Stimulated activated CD8-positive, alpha-beta memory T cell treated with anti-CD3 and anti-CD28 coated beads, Interleukin-15, amount 100 ng/mL, for 4 hours (primary cell): ENCODE results near the gene MRPS14.

ENCODE experiments used
- DNase-seq, 2 donors: peaks; one replicate each; pipeline ENCODE4 v3.0.0-alpha.2; 2020; ENCODE audit warnings: low read depth in 2 of 2

The MRPS14 gene

DNA sequence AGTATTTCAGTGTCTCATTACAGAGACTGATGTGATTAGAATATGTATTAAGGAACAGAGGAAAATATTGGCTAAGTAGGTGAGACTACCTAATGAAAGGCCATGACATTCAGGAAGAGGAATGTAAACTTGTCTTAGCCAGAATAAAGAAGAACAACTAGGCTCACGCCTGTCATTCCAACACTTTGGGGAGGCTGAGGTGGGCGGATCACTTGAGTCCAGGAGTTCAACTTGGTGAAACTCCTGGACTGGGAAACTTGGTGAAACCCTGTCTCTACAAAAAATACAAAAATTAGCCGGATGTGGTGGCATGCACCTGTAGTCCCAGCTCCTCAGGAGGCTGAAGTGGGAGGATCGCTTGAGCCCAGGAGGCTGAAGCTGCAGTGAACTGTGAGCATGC, 38.3 kb downstream of the MRPS14 start:
- no peak for DNase-seq

DNA sequence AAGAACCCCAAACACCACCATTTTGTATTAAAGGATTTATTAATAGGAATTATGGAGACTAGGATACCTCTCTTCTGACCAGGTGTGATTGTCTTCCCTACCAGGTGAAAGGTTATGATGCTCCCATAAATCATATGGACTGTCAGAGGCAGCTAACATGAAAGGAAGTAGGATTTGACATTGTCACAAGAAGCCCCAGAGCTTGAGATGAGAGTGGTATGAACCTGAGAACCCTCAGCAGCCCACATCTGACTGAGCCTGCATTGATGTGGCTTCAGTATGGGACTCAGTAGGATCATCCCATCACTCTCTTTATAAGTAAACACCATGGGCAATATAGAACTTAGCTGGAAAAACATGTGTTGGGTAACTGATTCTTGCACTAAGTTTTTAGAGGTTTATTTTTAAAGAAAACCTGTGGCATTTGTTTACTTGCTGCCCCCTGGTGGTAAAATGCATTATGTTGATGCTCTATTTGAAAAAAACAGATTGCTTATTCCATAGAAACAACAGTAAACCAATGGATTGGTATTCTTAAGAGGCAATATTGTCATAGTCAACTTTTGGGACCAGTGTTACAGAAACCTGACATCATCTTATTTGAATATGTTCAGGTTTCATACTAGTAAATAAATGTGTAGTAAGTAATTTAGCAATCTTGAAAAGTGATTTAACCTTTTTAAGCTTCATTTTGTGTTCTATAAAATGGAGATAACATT, 40.1 kb downstream of the MRPS14 start:
- no peak for DNase-seq

DNA sequence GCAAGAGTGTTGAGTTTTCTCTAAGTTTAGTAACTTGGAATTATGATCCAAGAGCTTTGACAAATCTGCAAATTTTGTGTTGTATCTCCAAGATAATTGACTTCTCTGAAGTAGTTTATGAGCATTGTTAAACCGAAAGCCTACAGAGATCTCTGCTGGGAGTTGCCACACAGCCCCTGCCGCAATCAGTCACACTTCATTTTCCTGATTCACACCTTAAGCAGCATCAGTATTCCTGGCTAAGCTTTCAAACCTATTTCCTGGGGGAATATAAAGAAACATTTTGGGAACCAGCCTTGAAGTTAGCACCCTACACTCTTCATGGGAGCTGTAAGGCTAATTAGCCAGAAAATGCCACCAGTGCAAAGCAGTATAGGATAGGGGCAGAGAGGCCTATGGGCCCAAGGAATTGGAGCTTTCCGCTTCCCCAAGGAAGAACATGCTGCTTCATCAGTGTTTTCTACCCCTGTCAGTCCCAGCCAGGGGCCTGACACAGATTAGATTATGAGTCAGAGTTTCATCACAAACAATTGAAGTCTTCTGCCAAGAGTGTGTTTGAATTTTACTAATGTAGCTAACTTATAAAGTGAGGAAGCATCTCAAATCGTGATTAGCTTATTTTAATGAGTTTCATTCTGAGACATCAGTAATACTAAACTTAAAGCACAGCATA, 46.7 kb downstream of the MRPS14 start:
- no peak for DNase-seq

DNA sequence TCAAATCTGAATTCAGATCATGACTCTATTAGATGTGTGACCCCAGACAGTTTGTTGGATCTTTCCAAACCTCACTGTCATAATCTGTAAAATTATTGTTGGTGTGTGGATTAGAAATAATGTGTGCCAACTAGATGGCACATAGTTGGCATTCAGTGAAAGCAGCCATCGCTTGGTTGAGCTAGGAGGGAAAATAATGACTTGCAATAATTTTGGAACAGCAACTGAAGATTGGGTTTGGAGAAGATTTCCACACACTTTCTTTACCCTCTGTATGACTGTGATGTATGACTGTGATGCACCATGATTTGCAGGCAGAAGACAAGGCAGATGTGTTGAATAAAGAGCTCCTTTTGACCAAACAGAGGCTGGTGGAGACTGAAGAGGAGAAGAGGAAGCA, 47.5 kb downstream of the MRPS14 start:
- no peak for DNase-seq

DNA sequence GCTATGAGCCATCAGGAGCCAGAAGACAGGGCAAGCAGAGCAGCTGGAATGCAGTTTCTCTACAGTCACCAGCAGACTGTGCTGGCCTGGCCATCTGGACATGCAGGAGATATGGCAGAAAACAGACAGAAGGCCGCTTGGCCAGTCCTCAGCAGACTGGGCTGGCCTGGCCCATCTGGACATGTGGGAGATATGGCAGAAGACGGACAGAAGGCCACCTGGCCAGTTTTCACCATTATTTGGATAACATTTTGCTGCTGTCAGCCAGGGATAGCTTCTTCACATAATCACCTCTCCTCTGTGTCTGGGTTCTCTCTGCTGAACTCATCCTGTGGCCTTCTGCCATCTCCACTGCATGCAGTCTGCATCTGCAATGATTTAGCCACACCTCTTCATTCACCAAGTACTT, 48.5 kb downstream of the MRPS14 start:
- DNase-seq: no peak

DNA sequence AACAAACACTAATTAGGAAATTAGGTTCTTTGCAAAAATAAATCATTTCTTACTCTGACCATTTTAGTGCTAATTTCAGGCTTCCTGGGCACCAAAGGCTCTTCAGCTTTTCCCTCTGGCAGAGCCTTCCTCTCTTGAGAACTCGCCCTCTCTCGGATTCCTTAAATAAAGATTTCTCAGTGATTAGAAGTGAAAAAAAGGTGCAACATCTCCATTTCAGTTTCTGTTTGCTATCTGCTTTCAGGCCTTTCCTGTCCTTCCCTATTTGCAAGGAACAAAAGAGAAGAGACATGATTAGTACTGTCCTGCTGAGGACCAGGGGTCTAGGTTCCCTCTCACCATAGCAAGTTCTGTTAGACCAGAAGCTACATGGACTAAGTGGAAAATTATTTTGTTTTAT, 51.3 kb downstream of the MRPS14 start:
- no peak for DNase-seq

DNA sequence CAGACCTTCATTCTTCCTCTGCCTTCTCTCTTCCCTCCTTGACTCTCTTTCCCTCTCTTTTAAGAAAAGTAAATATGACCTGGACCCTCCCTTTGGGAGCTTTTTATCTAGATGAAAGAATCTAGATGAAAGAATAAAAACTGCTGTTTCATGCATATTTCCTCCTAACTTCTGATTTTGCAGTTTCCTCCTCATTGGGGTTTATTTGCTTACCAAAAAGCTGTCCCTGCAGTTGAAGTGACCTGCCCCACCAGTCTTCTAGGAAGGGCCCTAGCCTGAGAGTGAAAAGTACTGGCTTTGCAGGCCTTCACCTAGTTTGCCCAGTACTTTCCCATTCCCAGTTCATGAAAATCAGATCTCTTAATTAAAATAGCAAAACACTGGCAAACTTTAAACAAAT, 51.8 kb downstream of the MRPS14 start:
- DNase-seq: no peak

DNA sequence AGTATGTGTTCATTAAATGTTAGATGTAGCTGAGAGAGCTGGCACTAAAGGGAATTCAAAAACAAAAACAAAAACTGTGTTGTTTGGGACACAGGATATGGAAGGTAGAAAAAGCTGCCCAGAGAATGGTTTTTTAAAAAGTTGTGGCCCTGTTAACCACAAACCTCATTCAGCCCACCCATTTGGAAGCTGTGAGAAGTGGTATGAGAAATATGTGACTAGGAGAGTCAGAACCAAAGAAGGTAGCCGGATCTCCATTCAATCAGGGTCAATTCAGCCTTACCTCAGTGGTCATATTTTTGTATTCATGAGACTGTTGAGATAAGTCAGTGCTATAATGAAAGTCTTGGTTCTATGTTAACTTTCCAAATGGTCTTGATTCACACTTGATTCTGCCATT, 53.2 kb downstream of the MRPS14 start:
- no peak for DNase-seq

DNA sequence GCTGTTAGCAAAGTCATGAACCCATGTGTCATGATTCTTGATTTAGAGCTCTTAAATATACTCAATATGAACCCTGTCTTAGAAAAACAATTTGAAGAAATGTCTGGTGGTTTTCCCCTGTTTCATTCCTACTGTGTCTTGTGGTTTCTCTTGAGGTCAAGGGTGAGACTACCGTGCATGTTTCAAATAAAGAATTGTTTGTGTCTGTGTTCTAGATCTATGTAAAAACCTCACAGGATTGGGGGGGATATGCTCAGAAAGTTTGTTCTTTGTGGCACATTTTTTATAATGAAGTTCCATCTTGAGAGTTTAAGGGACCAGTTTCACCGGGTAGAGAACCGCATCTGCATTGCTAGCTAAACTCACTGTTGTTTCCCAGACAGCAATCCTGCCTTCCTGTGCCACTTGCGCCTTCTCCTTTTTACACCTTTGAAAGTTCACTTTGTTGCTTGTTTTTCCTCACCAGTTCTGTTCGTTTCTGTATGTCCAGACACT, 54.4 kb downstream of the MRPS14 start:
- no peak for DNase-seq

DNA sequence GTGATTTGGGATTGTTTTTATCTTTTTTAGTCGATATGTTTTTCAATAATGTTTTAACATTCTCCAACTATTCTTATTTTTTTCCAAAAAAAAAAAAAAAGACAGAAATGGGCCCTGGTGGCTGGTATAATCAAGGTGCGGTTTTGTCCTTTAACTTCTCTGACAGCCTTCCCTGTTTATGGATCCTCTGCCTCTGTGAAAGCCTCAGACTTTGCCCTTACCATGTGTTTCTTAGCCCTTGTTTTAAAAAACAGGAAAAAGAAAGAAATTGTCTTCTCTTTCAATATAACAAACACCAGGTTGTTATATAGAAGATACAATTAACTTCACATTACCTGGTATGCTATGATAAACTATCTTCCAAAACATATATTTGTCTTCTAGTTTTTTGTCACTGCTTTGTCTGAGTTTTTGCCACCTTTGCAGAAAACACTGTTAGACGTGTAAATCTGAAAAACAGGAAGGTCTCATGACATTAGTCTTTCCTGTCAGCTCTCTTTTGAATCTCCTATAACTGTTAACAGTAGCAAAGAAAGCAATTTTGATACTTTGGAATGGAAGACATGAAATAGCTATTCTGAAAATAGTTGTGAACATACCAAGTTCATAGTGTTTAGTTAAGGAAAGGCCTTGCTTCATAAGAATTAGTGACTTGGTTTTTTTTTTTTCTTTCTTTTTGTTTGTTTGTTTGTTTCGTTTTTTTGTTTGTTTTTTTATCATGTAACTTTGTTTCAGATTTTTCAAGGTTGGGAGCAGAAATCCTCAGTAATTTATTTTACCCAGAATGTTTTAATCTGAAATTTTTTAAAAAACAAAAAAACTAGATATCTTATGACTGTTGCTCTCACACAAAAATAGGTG, 55.1 kb downstream of the MRPS14 start:
- no peak for DNase-seq

DNA sequence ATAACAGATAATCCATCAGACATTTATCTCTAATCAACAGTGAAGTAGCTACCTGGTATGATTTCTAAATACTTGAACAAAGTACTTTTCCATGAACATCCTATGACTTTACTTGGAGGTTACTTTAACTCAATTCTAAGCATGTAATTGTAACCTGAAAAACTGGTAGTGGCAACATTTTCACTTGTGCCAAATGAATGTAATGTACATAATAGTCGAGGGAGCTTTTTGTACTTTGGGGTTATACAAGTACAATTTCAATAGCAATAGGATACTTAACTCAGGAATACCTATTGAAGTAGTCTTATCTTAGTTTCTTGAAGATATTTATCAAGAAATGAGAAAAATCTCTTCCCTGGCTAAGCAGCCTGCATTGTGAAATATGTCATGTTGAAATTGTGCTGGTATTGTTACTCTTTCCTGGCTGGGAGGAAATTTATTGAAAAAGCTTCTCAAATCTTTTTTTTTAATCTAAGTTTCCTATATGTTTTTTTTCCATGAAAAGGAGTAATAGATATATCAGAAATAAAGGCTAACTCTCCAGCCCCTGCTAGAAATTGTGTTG, 57.1 kb downstream of the MRPS14 start:
- DNase-seq: no peak

DNA sequence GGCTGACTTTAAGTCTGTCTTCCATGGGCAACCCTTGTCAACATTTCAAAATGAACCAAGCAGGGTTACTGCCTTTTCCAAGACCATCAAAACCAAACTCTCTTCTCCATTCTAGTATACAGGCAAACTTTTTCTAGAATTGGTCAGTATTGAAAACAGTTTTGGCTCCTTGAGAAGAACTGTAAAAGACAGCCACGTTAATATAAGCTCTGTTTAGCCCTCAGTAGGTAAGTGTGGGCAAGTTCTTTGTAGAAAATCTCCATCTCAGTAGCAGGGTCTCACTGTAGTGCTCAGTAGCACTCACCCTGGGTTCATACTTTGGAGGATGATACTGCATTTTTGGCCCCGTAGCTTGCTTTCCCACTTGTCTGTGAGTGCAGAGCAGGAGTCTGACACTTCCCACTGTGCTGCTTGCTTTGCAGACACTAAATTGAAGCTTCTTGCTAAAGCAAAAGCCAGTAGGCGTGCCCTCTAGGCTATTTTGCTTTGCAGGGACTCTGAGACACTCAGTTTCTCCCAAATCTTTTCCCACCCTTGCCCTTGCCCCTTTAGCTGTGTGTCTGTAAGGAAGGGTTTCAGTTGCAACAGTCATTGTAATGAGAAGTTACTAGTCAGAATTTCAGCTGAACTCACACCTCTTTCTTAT, 57.7 kb downstream of the MRPS14 start:
- DNase-seq: no peak

DNA sequence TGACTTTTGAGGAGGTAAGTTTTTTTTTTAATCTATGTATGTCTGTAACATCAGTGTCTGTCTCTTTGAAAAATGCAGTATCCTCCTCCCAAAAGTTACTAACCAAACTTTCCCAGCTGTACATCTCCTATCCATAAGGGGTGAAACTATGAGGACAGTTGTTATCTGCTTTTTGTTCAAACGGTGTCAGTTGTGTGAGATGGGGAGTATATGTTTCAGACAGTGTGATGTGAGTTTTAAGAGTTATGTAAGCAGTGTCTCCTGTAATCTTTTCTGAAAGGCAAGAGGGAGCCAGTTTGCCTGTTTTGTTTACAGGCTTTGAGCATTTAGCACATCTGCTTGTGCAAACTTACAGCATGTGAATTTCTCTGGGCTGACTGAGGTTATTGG, 58.3 kb downstream of the MRPS14 start:
- no peak for DNase-seq

DNA sequence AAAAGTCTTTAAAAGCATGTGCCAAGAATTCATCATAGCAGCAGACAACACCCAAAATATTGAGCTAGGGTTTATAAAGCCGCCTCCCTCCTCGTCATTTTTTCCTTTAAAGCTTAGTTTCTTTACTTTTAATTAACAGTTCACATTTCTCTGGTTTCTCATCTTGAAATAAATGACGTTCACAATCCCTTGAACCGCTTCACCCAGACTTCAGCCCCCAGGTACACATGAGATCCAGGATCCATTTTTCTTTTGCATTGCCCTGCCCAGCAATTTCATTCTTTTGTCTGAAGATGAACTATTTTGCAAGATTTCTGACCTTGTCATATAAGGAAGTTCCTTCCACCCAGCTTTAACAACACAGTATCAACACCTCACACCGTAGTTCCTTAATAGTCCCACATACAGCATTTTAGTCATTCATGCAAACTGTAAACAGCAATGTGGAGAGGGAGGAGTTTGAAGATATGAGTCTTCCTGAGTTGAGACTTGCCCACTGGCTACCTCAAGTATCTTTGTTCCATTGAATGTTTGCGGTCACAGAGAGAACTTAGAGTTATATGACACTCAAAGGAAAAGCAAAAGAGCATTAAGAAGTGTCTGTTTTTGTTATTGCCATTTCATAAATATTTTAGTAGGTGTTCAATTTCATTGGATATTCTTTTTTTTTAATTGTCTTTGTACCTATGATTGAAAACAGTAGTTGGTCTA, 58.8 kb downstream of the MRPS14 start:
- no peak for DNase-seq

DNA sequence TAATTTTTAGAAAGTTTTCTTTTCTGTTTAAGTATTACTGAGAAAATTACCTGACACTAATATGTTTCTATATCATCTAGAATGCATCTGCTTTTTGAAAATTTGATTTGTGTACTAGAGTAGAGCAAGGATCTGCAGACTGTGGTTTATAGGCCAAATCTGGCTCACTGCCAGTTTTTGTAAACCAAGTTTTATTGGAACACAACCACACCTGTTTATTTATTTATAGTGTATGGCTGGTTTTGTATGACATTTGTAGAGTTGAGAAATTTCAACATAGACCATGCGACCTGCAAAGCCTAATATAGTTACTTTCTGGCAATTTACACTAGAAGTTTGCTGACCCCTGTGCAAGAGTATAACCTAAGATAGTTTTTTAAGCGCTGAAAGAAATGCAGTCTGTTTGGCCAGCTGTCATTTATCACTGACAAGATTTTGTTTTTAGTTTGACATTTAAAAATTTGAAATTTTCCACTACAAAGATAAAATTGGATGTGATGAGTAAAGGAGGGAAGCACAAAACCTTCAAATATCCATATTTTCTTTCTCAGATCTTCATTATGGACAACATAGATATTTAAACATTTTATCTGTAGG, 59.6 kb downstream of the MRPS14 start:
- no peak for DNase-seq
